ENCODE measurements around the gene DYNLT2. TPM values are rescaled to one million over a fixed set of nuclear protein-coding genes. Genes with fewer than 3 reads are reported as not detected.

The DYNLT2 gene
- total RNA-seq, 1 donor from 2014 or later = 0.21 TPM

Other genes starting within 250 kb of the DYNLT2 start
- gene WDR27, start 49.5 kb downstream of the DYNLT2 start, total RNA-seq = 92.7 TPM
- gene C6orf120, start 49.4 kb downstream of the DYNLT2 start, total RNA-seq = 36.2 TPM
- gene PHF10, start 27.1 kb downstream of the DYNLT2 start, total RNA-seq = 16.6 TPM
- gene ERMARD, start 50 bp upstream of the DYNLT2 start, total RNA-seq = 4.0 TPM